WTC11 (cell line): Measurements from ENCODE around the gene GRAMD4. TPM values are rescaled to one million over a fixed set of nuclear protein-coding genes. Genes with fewer than 3 reads are reported as not detected.

Experiments used
- ATAC-seq: fragments of 200-7000 bp; cut with Tn5 transposase; 2 replicates; pipeline ENCODE4 v1.10.0; 2021; ENCODE audit warnings: mild to moderate bottlenecking, moderate library complexity
- CTCF ChIA-PET: fragments of 300-600 bp; sonication (Branson Sonifier 250); formaldehyde crosslinking; loops from one replicate; lab custom pipeline; 2021; ENCODE audit warnings: antibody characterized with exemption; lab: Charles Lee
- POLR2A ChIA-PET: fragments of 350-600 bp; sonication (Branson Sonifier 250); formaldehyde crosslinking; loops from one replicate; lab custom pipeline; 2021; ENCODE audit warnings: antibody characterized with exemption; lab: Charles Lee
- DNase-seq: peaks from one replicate; pipeline ENCODE4 v3.0.0; 2021; ENCODE audit warnings: low spot score
- H3K27ac Mint-ChIP-seq: 2 replicates; pipeline ENCODE4 v1.8.0; 2021; ENCODE audit warnings: mixed read lengths
- H3K27me3 Mint-ChIP-seq: 2 replicates; pipeline ENCODE4 v1.8.0; 2021; ENCODE audit warnings: low read depth, mild to moderate bottlenecking, moderate library complexity, mixed read lengths
- H3K36me3 Mint-ChIP-seq: 2 replicates; pipeline ENCODE4 v1.8.0; 2021; ENCODE audit warnings: mixed read lengths
- H3K4me1 Mint-ChIP-seq: 2 replicates; pipeline ENCODE4 v1.8.0; 2022; ENCODE audit warnings: mixed read lengths
- H3K4me3 Mint-ChIP-seq: 2 replicates; pipeline ENCODE4 v1.8.0; 2021; ENCODE audit warnings: mild to moderate bottlenecking, moderate library complexity, mixed read lengths
- H3K9me3 Mint-ChIP-seq: 2 replicates; pipeline ENCODE4 v1.8.0; 2021; ENCODE audit warnings: mixed read lengths
- ATF1 ChIP-seq: sonication (generic); formaldehyde crosslinking; IDR thresholded peaks from 2 replicates; pipeline ENCODE4 v1.8.1; 2023; ENCODE audit warnings: mild to moderate bottlenecking, moderate library complexity, missing genetic modification reagents
- CBFB ChIP-seq: sonication (generic); formaldehyde crosslinking; IDR thresholded peaks from 2 replicates; pipeline ENCODE4 v1.8.1; 2022; ENCODE audit warnings: mild to moderate bottlenecking, low read depth, missing genetic modification reagents
- E2F4 ChIP-seq: sonication (generic); formaldehyde crosslinking; IDR thresholded peaks from 2 replicates; pipeline ENCODE4 v1.8.1; 2022; ENCODE audit warnings: low read depth, mild to moderate bottlenecking, moderate library complexity, missing genetic modification reagents, borderline replicate concordance
- ERG ChIP-seq: fragments of 250-450 bp; sonication (Bioruptor Pico); IDR thresholded peaks from 2 replicates; pipeline ENCODE4 v1.8.0; 2021; ENCODE audit warnings: mild to moderate bottlenecking
- FOXJ3 ChIP-seq: sonication (generic); formaldehyde crosslinking; IDR thresholded peaks from 2 replicates; pipeline ENCODE4 v1.9.0; 2021; ENCODE audit warnings: missing genetic modification reagents, mild to moderate bottlenecking, borderline replicate concordance
- IRF2 ChIP-seq: sonication (generic); formaldehyde crosslinking; IDR thresholded peaks from 2 replicates; pipeline ENCODE4 v1.8.0; 2022; ENCODE audit warnings: low read depth, missing genetic modification reagents, borderline replicate concordance
- NFATC4 ChIP-seq: fragments of 250-450 bp; sonication (Bioruptor Pico); IDR thresholded peaks from 2 replicates; pipeline ENCODE4 v1.9.0; 2021; ENCODE audit warnings: mild to moderate bottlenecking
- NFYB ChIP-seq: sonication (generic); formaldehyde crosslinking; conservative IDR thresholded peaks from 2 replicates; pipeline ENCODE4 v1.8.0; 2022; ENCODE audit warnings: low read depth, missing genetic modification reagents
- RORB ChIP-seq: fragments of 250-450 bp; sonication (Bioruptor Pico); IDR thresholded peaks from 2 replicates; pipeline ENCODE4 v1.9.0; 2021; ENCODE audit warnings: mild to moderate bottlenecking
- SMAD4 ChIP-seq: sonication (generic); formaldehyde crosslinking; IDR thresholded peaks from 2 replicates; pipeline ENCODE4 v1.8.0; 2022; ENCODE audit warnings: mild to moderate bottlenecking, missing genetic modification reagents
- TEAD1 ChIP-seq: sonication (generic); formaldehyde crosslinking; IDR thresholded peaks from 2 replicates; pipeline ENCODE4 v1.8.0; 2022; ENCODE audit warnings: mild to moderate bottlenecking, missing genetic modification reagents
- ZMAT4 ChIP-seq: fragments of 250-450 bp; sonication (Bioruptor Pico); IDR thresholded peaks from 2 replicates; pipeline ENCODE4 v1.9.0; 2021; ENCODE audit warnings: mild to moderate bottlenecking
- ZNF232 ChIP-seq: sonication (generic); formaldehyde crosslinking; IDR thresholded peaks from 2 replicates; pipeline ENCODE4 v1.8.0; 2022; ENCODE audit warnings: mild to moderate bottlenecking, missing genetic modification reagents
- ZNF263 ChIP-seq: sonication (generic); formaldehyde crosslinking; IDR thresholded peaks from 2 replicates; pipeline ENCODE4 v1.8.1; 2022; ENCODE audit warnings: low read depth, mild to moderate bottlenecking, moderate library complexity, missing genetic modification reagents
- ZNF317 ChIP-seq: sonication (generic); formaldehyde crosslinking; IDR thresholded peaks from 2 replicates; pipeline ENCODE4 v1.8.1; 2023; ENCODE audit warnings: low read depth, mild to moderate bottlenecking, moderate library complexity, missing genetic modification reagents, borderline replicate concordance
- total RNA-seq: library from RNA; stranded (reverse); gene quantifications from 3 replicates; pipeline ENCODE4 v1.2.3, GENCODE V29; 2021
- TF ChIP-seq, protein P1 (sequence below): sonication (generic); formaldehyde crosslinking; IDR thresholded peaks from 2 replicates; pipeline ENCODE4 v1.8.0; 2022; ENCODE audit warnings: missing genetic modification reagents
- TF ChIP-seq, protein P2 (sequence below): sonication (generic); formaldehyde crosslinking; IDR thresholded peaks from 2 replicates; pipeline ENCODE4 v1.8.1; 2022; ENCODE audit warnings: mild to moderate bottlenecking, missing genetic modification reagents, moderate library complexity, borderline replicate concordance
- TF ChIP-seq, protein P3 (sequence below): sonication (generic); formaldehyde crosslinking; IDR thresholded peaks from 2 replicates; pipeline ENCODE4 v1.8.1; 2023; ENCODE audit warnings: mild to moderate bottlenecking, moderate library complexity, missing genetic modification reagents
- TF ChIP-seq, protein P4 (sequence below): sonication (generic); formaldehyde crosslinking; conservative IDR thresholded peaks from 2 replicates; pipeline ENCODE4 v1.8.1; 2023; ENCODE audit warnings: mild to moderate bottlenecking, low read depth, missing genetic modification reagents, moderate library complexity

GRAMD4 gene
- total RNA-seq, 1 experiment from 2014 or later: 41.0 TPM

GRCh38 chr22:46586531-46587011 lies 33.6 kb upstream of the GRAMD4 start:
- CTCF ChIA-PET: interaction anchor here (1.3 to 1.6 kb wide), 2 partner anchors 23 kb away, joined by 3 to 5 read pairs; no protein-coding TSS in a partner anchor
- POLR2A ChIA-PET: no interaction called here
- peaks cover 40% of the 10 kb centered on the region for H3K4me1 Mint-ChIP-seq

More at GRCh38 chr22:46586531-46587011, 33.6 kb upstream of the GRAMD4 start:
- TF ChIP-seq, protein P1, sequence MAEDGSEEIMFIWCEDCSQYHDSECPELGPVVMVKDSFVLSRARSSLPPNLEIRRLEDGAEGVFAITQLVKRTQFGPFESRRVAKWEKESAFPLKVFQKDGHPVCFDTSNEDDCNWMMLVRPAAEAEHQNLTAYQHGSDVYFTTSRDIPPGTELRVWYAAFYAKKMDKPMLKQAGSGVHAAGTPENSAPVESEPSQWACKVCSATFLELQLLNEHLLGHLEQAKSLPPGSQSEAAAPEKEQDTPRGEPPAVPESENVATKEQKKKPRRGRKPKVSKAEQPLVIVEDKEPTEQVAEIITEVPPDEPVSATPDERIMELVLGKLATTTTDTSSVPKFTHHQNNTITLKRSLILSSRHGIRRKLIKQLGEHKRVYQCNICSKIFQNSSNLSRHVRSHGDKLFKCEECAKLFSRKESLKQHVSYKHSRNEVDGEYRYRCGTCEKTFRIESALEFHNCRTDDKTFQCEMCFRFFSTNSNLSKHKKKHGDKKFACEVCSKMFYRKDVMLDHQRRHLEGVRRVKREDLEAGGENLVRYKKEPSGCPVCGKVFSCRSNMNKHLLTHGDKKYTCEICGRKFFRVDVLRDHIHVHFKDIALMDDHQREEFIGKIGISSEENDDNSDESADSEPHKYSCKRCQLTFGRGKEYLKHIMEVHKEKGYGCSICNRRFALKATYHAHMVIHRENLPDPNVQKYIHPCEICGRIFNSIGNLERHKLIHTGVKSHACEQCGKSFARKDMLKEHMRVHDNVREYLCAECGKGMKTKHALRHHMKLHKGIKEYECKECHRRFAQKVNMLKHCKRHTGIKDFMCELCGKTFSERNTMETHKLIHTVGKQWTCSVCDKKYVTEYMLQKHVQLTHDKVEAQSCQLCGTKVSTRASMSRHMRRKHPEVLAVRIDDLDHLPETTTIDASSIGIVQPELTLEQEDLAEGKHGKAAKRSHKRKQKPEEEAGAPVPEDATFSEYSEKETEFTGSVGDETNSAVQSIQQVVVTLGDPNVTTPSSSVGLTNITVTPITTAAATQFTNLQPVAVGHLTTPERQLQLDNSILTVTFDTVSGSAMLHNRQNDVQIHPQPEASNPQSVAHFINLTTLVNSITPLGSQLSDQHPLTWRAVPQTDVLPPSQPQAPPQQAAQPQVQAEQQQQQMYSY (CRISPR knock-in tag): no peak
- TF ChIP-seq ZNF263 (CRISPR knock-in tag) (no peak), ZNF232 (CRISPR knock-in tag) (no peak), NFYB (CRISPR knock-in tag) (no peak), ZNF317 (CRISPR knock-in tag) (no peak), IRF2 (no peak), ZMAT4 (no peak), RORB (CRISPR knock-in tag) (no peak), ATF1 (CRISPR knock-in tag) (no peak), TEAD1 (CRISPR knock-in tag) (no peak), E2F4 (CRISPR knock-in tag) (no peak), SMAD4 (CRISPR knock-in tag) (no peak), CBFB (no peak), ERG (no peak), FOXJ3 (CRISPR knock-in tag) (no peak), NFATC4 (CRISPR knock-in tag) (no peak)
- TF ChIP-seq, protein P2, sequence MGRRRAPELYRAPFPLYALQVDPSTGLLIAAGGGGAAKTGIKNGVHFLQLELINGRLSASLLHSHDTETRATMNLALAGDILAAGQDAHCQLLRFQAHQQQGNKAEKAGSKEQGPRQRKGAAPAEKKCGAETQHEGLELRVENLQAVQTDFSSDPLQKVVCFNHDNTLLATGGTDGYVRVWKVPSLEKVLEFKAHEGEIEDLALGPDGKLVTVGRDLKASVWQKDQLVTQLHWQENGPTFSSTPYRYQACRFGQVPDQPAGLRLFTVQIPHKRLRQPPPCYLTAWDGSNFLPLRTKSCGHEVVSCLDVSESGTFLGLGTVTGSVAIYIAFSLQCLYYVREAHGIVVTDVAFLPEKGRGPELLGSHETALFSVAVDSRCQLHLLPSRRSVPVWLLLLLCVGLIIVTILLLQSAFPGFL (CRISPR knock-in tag): no peak
- TF ChIP-seq, protein P3, sequence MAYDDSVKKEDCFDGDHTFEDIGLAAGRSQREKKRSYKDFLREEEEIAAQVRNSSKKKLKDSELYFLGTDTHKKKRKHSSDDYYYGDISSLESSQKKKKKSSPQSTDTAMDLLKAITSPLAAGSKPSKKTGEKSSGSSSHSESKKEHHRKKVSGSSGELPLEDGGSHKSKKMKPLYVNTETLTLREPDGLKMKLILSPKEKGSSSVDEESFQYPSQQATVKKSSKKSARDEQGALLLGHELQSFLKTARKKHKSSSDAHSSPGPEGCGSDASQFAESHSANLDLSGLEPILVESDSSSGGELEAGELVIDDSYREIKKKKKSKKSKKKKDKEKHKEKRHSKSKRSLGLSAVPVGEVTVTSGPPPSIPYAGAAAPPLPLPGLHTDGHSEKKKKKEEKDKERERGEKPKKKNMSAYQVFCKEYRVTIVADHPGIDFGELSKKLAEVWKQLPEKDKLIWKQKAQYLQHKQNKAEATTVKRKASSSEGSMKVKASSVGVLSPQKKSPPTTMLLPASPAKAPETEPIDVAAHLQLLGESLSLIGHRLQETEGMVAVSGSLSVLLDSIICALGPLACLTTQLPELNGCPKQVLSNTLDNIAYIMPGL (CRISPR knock-in tag): no peak
- TF ChIP-seq, protein P4, sequence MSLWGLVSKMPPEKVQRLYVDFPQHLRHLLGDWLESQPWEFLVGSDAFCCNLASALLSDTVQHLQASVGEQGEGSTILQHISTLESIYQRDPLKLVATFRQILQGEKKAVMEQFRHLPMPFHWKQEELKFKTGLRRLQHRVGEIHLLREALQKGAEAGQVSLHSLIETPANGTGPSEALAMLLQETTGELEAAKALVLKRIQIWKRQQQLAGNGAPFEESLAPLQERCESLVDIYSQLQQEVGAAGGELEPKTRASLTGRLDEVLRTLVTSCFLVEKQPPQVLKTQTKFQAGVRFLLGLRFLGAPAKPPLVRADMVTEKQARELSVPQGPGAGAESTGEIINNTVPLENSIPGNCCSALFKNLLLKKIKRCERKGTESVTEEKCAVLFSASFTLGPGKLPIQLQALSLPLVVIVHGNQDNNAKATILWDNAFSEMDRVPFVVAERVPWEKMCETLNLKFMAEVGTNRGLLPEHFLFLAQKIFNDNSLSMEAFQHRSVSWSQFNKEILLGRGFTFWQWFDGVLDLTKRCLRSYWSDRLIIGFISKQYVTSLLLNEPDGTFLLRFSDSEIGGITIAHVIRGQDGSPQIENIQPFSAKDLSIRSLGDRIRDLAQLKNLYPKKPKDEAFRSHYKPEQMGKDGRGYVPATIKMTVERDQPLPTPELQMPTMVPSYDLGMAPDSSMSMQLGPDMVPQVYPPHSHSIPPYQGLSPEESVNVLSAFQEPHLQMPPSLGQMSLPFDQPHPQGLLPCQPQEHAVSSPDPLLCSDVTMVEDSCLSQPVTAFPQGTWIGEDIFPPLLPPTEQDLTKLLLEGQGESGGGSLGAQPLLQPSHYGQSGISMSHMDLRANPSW (CRISPR knock-in tag): no peak
- ATAC-seq: no peak
- DNase-seq: no peak
- H3K27ac Mint-ChIP-seq: peak overlapping the region; percentile 32; the same call in 1 of the 2 replicates
- no peaks in the 10 kb centered on the region for H3K27me3 Mint-ChIP-seq
- no peaks in the 10 kb centered on the region for H3K36me3 Mint-ChIP-seq
- H3K4me3 Mint-ChIP-seq: no peak overlapping the region
- H3K9me3 Mint-ChIP-seq: no peaks in the 10 kb centered on the region
